Measurements from ENCODE around the gene RALB.

RALB gene

GRCh38 chr2:120293096-120294007 lies 40.7 kb downstream of the RALB start:
- TF ChIP-seq CTCF (IDR thresholded peaks at IDR 0.05; ENCODE audit: insufficient read depth, low read depth, low read length, missing control alignments): no peak
- no peak for DNase-seq (ENCODE audit: low read depth)
- H3K4me3 ChIP-seq (ENCODE audit: low read length): no peak overlapping the region

DNA sequence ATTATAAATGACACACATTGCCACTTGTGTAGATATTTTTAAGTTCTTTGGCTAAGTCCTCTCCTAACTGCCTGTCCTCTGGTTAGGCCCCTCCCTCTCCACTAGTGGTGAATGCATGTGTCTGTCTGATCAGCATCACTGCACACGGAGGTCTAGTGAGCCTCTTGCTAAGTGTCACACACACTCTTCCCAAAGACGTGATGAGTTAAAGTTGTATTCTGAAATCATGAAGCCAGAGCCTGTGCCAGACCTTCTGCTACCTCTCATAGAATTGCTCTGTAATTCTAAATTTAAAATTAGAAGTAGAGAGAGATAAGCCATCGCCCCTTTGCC lies 41.3 kb downstream of the RALB start:
- DNase-seq (ENCODE audit: low read depth): no peak
- TF ChIP-seq CTCF (IDR thresholded peaks at IDR 0.05; ENCODE audit: insufficient read depth, low read depth, low read length, missing control alignments): no peak
- H3K4me3 ChIP-seq (ENCODE audit: low read length): no peak overlapping the region

- TF ChIP-seq CTCF (IDR thresholded peaks at IDR 0.05; ENCODE audit: insufficient read depth, low read depth, low read length, missing control alignments): no peak
- DNase-seq (ENCODE audit: low read depth): no peak
- H3K4me3 ChIP-seq (ENCODE audit: low read length): no peak overlapping the region
Measured at GRCh38 chr2:120298173-120298835, 45.7 kb downstream of the RALB start.

DNA sequence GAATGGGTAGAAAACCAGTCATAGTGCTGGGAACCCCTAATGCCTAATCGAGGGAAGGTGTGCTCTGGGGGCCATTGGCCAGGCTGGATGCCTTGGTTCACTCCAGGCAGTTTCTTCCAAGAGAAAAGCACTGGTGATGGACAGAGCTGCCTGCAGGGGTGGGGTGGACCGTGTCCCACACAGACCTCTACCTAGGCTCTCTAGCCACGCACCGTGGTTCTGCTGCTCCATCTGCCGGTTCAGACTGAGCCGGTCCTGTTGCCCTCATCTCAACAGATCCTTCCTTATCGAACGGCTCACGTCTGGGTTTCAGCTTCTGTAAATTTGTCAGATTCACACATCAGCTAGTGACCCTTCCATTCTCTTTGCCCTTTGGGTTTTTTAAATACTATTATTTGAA lies 46.4 kb downstream of the RALB start:
- TF ChIP-seq CTCF (IDR thresholded peaks at IDR 0.05; ENCODE audit: insufficient read depth, low read depth, low read length, missing control alignments): no peak
- DNase-seq (ENCODE audit: low read depth): no peak
- H3K4me3 ChIP-seq (ENCODE audit: low read length): no peak overlapping the region

DNA sequence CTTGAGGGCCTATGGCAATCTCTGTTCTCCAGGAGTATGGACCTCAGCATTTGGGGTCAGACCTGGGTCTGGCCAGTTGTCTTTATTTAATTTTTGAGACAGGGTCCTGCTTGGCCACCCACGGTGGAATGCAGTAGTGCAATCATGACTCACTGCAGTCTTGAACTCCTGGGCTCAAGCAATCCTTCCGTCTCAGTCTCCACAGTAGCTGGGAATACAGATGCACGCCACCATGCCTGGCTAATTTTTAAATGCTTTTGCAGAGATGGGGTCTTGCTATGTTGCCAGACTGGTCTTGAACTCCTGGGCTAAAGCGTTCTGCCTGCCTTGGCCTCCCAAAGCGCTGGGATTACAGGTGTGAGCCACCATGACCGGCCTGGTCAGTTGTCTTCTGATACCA lies 46.9 kb downstream of the RALB start:
- TF ChIP-seq CTCF (IDR thresholded peaks at IDR 0.05; ENCODE audit: insufficient read depth, low read depth, low read length, missing control alignments): no peak
- DNase-seq (ENCODE audit: low read depth): no peak
- no peak overlapping the region for H3K4me3 ChIP-seq (ENCODE audit: low read length)

GRCh38 chr2:120300385-120300784 lies 47.7 kb downstream of the RALB start:
- peak; percentile 80 for DNase-seq (ENCODE audit: low read depth)
- no peak for TF ChIP-seq CTCF (IDR thresholded peaks at IDR 0.05; ENCODE audit: insufficient read depth, low read depth, low read length, missing control alignments)
- no peak overlapping the region for H3K4me3 ChIP-seq (ENCODE audit: low read length)

All from epithelial cell of esophagus (primary cell).